ENCODE measurements around the gene RTN1.

The RTN1 gene

GRCh38 chr14:59591641-59592370 lies 278.8 kb downstream of the RTN1 start:
- H3K27ac ChIP-seq (ENCODE audit: low read depth, low read length) = no peak overlapping the region
- H3K4me3 ChIP-seq (ENCODE audit: low read depth, low read length) = no peak overlapping the region
- H3K36me3 ChIP-seq (ENCODE audit: insufficient read depth, low read length) = no peaks in the 10 kb centered on the region

DNA sequence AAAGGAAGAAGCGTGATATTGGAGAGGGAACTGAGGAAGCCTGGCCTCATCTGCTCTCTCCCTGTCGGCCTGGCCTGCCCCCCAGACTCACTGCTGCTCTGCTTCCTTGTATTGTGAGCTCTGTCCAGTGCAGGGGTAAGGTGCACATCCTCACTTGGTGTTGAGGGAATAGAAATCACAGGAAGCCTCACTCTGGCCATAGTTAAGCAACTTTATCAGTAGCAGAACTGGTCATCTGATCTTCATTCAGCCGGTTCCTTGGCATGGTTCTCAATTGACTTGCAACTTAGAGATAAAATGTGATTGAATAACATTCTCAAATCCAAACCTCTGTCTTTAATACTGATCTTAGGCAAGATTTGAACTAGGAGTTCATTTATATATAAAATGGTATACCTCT lies 282.5 kb downstream of the RTN1 start:
- Histone ChIP-seq H3K4me3 (ENCODE audit: low read depth, low read length) (no peak overlapping the region), H3K4me1 (ENCODE audit: control insufficient read depth, insufficient read depth, low read length, unreplicated experiment) (no peaks in the 10 kb centered on the region)

More at GRCh38 chr14:59591641-59592370, 278.8 kb downstream of the RTN1 start:
- no peaks in the 10 kb centered on the region for H3K79me2 ChIP-seq (ENCODE audit: control insufficient read depth, insufficient read depth, low read length, unreplicated experiment)
- H2AFZ ChIP-seq (ENCODE audit: low read length, unreplicated experiment) = no peak overlapping the region
- H3K4me1 ChIP-seq (ENCODE audit: control insufficient read depth, insufficient read depth, low read length, unreplicated experiment) = no peaks in the 10 kb centered on the region
- H3K27me3 ChIP-seq (ENCODE audit: insufficient read depth, low read length) = peaks cover 15% of the 10 kb centered on the region

GRCh38 chr14:59585891-59586554 lies 284.6 kb downstream of the RTN1 start:
- Histone ChIP-seq H3K4me3 (ENCODE audit: low read depth, low read length) (no peak overlapping the region), H2AFZ (ENCODE audit: low read length, unreplicated experiment) (no peak overlapping the region), H3K27ac (ENCODE audit: low read depth, low read length) (no peak overlapping the region)

More for the DNA sequence above, 282.5 kb downstream of the RTN1 start:
- Histone ChIP-seq H2AFZ (ENCODE audit: low read length, unreplicated experiment) (no peak overlapping the region), H3K27ac (ENCODE audit: low read depth, low read length) (no peak overlapping the region), H3K36me3 (ENCODE audit: insufficient read depth, low read length) (no peaks in the 10 kb centered on the region), H3K27me3 (ENCODE audit: insufficient read depth, low read length) (no peaks in the 10 kb centered on the region), H3K79me2 (ENCODE audit: control insufficient read depth, insufficient read depth, low read length, unreplicated experiment) (no peaks in the 10 kb centered on the region)

DNA sequence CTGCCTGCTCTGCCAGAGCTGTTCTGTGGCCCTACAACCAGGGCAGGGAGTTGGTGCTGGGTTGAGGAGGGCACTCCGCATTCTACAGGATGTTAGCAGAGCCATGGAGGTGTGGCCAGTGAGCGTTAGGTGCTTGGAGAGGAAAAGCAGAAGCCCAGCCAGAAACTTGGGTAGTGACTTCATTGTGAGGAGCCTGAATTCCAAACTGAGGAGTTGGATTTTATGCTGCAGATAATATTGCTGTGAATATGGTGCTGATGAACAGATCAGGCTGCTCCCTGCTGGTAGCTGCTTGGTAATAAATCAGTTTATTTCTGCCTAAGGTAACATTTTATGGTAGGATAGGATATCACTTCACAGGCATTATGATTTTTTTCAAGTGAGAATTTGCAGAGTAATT lies 286.8 kb downstream of the RTN1 start:
- no peaks in the 10 kb centered on the region for H3K36me3 ChIP-seq (ENCODE audit: insufficient read depth, low read length)
- H2AFZ ChIP-seq (ENCODE audit: low read length, unreplicated experiment) = no peak overlapping the region
- no peak overlapping the region for H3K4me3 ChIP-seq (ENCODE audit: low read depth, low read length)
- no peaks in the 10 kb centered on the region for H3K27me3 ChIP-seq (ENCODE audit: insufficient read depth, low read length)
- no peaks in the 10 kb centered on the region for H3K4me1 ChIP-seq (ENCODE audit: control insufficient read depth, insufficient read depth, low read length, unreplicated experiment)
- H3K79me2 ChIP-seq (ENCODE audit: control insufficient read depth, insufficient read depth, low read length, unreplicated experiment) = no peaks in the 10 kb centered on the region
- H3K27ac ChIP-seq (ENCODE audit: low read depth, low read length) = no peak overlapping the region

More at GRCh38 chr14:59585891-59586554, 284.6 kb downstream of the RTN1 start:
- no peaks in the 10 kb centered on the region for H3K4me1 ChIP-seq (ENCODE audit: control insufficient read depth, insufficient read depth, low read length, unreplicated experiment)
- H3K79me2 ChIP-seq (ENCODE audit: control insufficient read depth, insufficient read depth, low read length, unreplicated experiment) = no peaks in the 10 kb centered on the region
- no peaks in the 10 kb centered on the region for H3K36me3 ChIP-seq (ENCODE audit: insufficient read depth, low read length)
- H3K27me3 ChIP-seq (ENCODE audit: insufficient read depth, low read length) = no peaks in the 10 kb centered on the region

- no peaks in the 10 kb centered on the region for H3K79me2 ChIP-seq (ENCODE audit: control insufficient read depth, insufficient read depth, low read length, unreplicated experiment)
- no peak overlapping the region for H2AFZ ChIP-seq (ENCODE audit: low read length, unreplicated experiment)
- H3K27ac ChIP-seq (ENCODE audit: low read depth, low read length) = no peak overlapping the region
- H3K4me1 ChIP-seq (ENCODE audit: control insufficient read depth, insufficient read depth, low read length, unreplicated experiment) = no peaks in the 10 kb centered on the region
- no peaks in the 10 kb centered on the region for H3K36me3 ChIP-seq (ENCODE audit: insufficient read depth, low read length)
- no peaks in the 10 kb centered on the region for H3K27me3 ChIP-seq (ENCODE audit: insufficient read depth, low read length)
- H3K4me3 ChIP-seq (ENCODE audit: low read depth, low read length) = no peak overlapping the region
Measured at GRCh38 chr14:59582845-59583509, 287.6 kb downstream of the RTN1 start.

GRCh38 chr14:59582161-59582560 lies 288.4 kb downstream of the RTN1 start:
- H3K36me3 ChIP-seq (ENCODE audit: insufficient read depth, low read length) = no peaks in the 10 kb centered on the region
- H2AFZ ChIP-seq (ENCODE audit: low read length, unreplicated experiment) = no peak overlapping the region
- H3K4me3 ChIP-seq (ENCODE audit: low read depth, low read length) = no peak overlapping the region
- H3K79me2 ChIP-seq (ENCODE audit: control insufficient read depth, insufficient read depth, low read length, unreplicated experiment) = no peaks in the 10 kb centered on the region
- no peaks in the 10 kb centered on the region for H3K27me3 ChIP-seq (ENCODE audit: insufficient read depth, low read length)
- H3K4me1 ChIP-seq (ENCODE audit: control insufficient read depth, insufficient read depth, low read length, unreplicated experiment) = no peaks in the 10 kb centered on the region
- H3K27ac ChIP-seq (ENCODE audit: low read depth, low read length) = no peak overlapping the region

DNA sequence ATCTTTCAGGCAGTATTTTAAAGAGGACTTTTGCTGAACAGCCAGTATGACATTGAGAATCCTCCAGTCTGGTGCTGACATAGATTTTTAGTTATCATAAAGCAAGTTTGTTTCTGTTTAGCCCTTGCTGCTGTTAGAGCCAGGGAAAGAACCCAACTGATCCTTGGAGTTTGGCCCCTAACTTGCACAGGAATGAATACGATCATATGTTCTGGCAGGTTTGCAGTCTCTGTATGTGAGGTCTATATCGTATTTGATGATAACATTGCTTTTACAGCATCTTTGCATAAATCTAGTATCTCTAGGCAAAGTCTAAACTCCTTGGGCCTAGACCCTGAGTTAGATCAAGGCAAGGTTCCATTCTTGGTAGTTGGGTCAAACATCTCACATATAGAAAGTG lies 289.7 kb downstream of the RTN1 start:
- H3K27ac ChIP-seq (ENCODE audit: low read depth, low read length) = no peak overlapping the region
- no peaks in the 10 kb centered on the region for H3K36me3 ChIP-seq (ENCODE audit: insufficient read depth, low read length)
- H2AFZ ChIP-seq (ENCODE audit: low read length, unreplicated experiment) = no peak overlapping the region
- no peaks in the 10 kb centered on the region for H3K79me2 ChIP-seq (ENCODE audit: control insufficient read depth, insufficient read depth, low read length, unreplicated experiment)
- no peaks in the 10 kb centered on the region for H3K4me1 ChIP-seq (ENCODE audit: control insufficient read depth, insufficient read depth, low read length, unreplicated experiment)
- H3K27me3 ChIP-seq (ENCODE audit: insufficient read depth, low read length) = no peaks in the 10 kb centered on the region
- no peak overlapping the region for H3K4me3 ChIP-seq (ENCODE audit: low read depth, low read length)

GRCh38 chr14:59576332-59577294 lies 294.0 kb downstream of the RTN1 start, which contains the start of gene CCDC175:
Gene CCDC175, minus strand, starts transcription at chr14:59576812. Its CDS starts 37 bp downstream, at chr14:59576775.
- Histone ChIP-seq H3K4me1 (ENCODE audit: control insufficient read depth, insufficient read depth, low read length, unreplicated experiment) (no peaks in the 10 kb centered on the region), H3K36me3 (ENCODE audit: insufficient read depth, low read length) (no peaks in the 10 kb centered on the region), H2AFZ (ENCODE audit: low read length, unreplicated experiment) (peak within 1 kb of the TSS; percentile 55), H3K4me3 (ENCODE audit: low read depth, low read length) (peak within 1 kb of the TSS; percentile 78), H3K27me3 (ENCODE audit: insufficient read depth, low read length) (0 out of 2 replicates have a peak, but pooled peaks cover 1% of the 10 kb centered on the region), H3K79me2 (ENCODE audit: control insufficient read depth, insufficient read depth, low read length, unreplicated experiment) (no peaks in the 10 kb centered on the region), H3K27ac (ENCODE audit: low read depth, low read length) (no peak within 1 kb of the TSS)

DNA sequence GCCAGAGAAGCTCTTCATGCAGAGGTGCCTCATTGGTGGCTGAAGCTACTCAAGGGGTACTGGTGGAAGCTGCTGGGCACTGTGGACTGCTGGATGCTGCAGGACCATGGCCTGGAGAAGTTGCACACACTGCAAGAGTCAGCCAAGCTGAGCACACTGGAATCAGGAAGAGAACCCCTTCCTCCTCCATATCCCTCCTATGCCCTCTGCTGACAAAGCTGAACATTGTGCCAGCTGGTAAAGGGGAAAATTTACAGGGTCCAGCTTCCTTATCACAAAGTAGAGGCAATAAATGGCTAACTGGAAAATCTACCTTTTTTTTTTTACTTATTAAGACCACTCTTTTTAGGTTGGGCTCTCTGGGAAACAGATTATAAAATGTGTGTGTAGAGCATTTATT lies 300.5 kb downstream of the RTN1 start:
- Histone ChIP-seq H2AFZ (ENCODE audit: low read length, unreplicated experiment) (no peak overlapping the region), H3K36me3 (ENCODE audit: insufficient read depth, low read length) (no peaks in the 10 kb centered on the region), H3K27me3 (ENCODE audit: insufficient read depth, low read length) (peaks cover 43% of the 10 kb centered on the region), H3K4me1 (ENCODE audit: control insufficient read depth, insufficient read depth, low read length, unreplicated experiment) (no peaks in the 10 kb centered on the region), H3K27ac (ENCODE audit: low read depth, low read length) (no peak overlapping the region), H3K4me3 (ENCODE audit: low read depth, low read length) (no peak overlapping the region), H3K79me2 (ENCODE audit: control insufficient read depth, insufficient read depth, low read length, unreplicated experiment) (no peaks in the 10 kb centered on the region)

GRCh38 chr14:59566725-59567124 lies 303.9 kb downstream of the RTN1 start:
- H3K4me3 ChIP-seq (ENCODE audit: low read depth, low read length) = no peak overlapping the region
- no peak overlapping the region for H2AFZ ChIP-seq (ENCODE audit: low read length, unreplicated experiment)
- no peaks in the 10 kb centered on the region for H3K79me2 ChIP-seq (ENCODE audit: control insufficient read depth, insufficient read depth, low read length, unreplicated experiment)
- no peaks in the 10 kb centered on the region for H3K4me1 ChIP-seq (ENCODE audit: control insufficient read depth, insufficient read depth, low read length, unreplicated experiment)
- H3K27ac ChIP-seq (ENCODE audit: low read depth, low read length) = no peak overlapping the region
- peaks cover 48% of the 10 kb centered on the region for H3K27me3 ChIP-seq (ENCODE audit: insufficient read depth, low read length)
- H3K36me3 ChIP-seq (ENCODE audit: insufficient read depth, low read length) = no peaks in the 10 kb centered on the region
